HG03025 (cell line): ENCODE results near the gene JPH3.
"Not testable (repeated sequence)": the region's sequence is repeated elsewhere in the genome, so short reads cannot be mapped to it uniquely, and the experiment has no call there.

ENCODE experiments used
- ATAC-seq: cut with Tn5 transposase; IDR thresholded peaks from one replicate; pipeline ENCODE4 v1.9.1; 2021; ENCODE audit warnings: mild to moderate bottlenecking, moderate library complexity; ENCODE audit not compliant: unreplicated experiment, low FRiP score

Gene JPH3

DNA sequence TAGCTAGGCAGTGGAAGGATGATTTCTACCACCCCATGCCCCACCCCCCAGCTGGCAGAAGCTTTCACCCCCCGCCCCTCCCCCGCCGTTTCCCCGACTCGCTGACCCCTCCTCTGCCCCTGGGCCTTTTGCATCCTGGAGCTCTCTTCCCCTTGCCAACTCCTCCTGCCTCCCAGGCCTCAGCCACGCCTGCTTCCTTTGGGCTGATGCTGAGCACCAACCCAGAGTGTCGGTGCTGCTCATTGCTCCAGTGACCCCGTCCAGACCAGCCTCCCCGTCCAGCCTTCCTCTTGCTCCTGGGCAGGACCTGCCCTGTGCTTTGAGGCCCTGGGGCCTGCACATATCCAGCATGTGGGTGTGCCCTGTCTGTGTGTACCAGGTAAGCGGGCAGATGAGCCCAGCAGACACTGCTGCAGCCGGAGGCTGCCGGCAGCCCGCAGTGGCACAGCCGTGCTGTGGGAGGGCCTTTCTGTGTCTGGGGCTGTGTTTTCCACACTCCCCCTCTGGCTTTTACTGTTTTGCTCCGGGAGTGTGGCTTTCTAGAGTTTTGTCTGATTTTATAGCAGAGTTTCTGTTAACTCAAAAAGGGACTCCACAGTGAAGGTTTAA, 72.9 kb downstream of the JPH3 start:
- ATAC-seq, result no peak

DNA sequence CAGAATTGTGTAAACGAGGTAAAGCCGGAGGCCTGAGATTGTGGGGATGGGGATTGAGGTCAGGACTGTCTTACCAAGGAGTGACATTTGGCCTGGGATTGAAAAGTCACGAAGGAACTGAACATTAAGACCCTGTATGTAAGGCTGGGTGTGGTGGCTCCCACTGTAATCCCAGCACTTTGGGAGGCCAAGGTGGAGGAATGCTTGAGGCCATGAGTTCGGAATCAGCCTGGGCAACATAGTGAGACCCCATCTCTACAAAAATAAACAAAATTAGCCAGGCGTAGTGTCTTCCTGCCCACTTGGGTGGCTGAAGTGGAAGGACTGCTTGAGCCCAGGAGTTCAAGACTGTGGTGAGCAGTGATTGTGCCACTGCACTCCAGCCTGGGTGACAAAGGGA, 75.5 kb downstream of the JPH3 start:
- no peak for ATAC-seq

DNA sequence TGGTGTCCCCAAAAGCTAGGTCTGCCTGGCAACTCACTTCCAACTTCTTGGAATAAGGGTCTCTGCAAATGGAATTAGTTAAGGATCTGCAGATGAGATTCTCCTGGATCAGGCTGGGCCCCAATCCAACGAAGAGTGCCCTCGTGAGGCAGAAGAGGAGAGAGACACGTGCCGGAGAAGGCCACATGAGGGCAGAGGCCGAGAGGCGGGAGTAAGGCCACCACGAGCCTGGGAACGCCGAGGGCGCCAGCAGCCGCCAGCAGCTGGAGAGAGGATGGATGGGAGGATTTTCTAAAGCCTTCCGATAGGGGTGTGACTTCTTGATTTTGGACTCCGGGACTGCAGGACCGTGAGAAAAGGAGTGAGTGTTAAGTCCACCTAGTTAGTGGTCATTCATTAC, 76.3 kb downstream of the JPH3 start:
- no peak for ATAC-seq

DNA sequence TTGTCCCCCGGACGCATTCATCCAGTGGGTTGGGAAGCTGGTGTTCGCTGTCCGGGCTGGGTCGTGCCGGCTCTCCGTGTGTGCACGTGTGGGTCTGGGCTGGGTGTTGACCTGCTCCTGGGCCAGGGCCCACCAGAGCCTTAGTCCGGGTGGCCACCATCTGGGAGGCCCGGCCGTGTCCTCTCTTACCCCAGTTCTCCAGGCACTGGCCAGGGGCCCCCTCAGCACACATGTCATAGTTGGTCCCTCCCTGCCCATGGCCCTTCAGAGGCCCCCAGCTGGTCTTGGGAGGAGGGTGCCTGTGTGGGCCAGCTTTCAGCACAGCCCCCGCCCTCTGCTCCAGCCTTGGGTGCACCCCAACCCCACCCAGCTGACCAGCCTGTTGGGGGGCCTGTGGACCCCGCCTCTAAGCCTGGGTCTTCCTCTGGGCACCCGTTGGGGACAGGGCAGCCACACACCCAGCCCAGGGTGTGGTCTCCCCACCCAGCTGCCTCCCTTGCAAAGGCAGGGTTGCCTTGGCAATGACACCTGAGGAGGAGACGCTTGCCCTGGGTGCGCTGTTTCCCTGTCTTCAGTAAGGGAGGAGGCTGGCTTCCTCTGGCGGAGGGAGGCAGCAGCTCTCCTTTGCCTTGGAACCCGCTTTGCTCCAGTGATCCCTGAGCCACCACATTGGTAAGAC, 77.4 kb downstream of the JPH3 start:
- no peak for ATAC-seq

DNA sequence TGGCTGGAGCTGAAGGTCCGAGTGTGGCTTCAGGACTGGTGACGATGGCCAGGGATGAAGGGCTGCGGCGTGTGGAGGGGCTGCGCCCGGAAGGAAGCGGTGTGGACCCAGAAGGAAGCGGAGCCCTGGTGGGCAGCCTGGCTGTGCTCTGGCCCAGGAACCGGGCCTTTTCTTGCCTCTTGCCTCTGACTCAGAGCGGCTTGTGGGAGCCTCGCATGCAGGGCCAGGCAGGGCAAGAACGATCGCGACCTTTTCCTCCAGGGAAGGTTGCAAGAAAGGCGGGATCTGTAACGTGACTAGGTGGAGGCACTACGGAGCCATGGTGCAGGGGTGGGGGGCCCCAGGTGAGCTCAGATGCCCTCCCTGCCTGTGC, 78.0 kb downstream of the JPH3 start:
- no peak for ATAC-seq

DNA sequence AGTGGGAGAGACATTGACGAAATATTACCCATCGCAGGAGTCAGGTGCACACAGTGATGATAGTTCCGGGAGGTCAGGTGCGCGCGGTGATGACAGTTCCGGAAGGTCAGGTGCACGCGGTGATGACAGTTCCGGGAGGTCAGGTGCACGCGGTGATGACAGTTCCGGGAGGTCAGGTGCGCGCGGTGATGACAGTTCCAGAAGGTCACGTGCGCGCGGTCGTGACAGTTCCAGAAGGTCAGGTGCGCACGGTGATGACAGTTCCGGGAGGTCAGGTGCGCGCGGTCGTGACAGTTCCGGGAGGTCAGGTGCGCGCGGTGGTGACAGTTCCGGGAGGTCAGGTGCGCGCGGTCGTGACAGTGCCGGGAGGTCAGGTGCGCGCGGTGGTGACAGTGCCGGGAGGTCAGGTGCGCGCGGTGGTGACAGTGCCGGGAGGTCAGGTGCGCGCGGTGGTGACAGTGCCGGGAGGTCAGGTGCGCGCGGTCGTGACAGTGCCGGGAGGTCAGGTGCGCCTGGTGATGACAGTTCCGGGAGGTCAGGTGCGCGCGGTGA, 78.8 kb downstream of the JPH3 start:
- not testable (repeated sequence) for ATAC-seq

DNA sequence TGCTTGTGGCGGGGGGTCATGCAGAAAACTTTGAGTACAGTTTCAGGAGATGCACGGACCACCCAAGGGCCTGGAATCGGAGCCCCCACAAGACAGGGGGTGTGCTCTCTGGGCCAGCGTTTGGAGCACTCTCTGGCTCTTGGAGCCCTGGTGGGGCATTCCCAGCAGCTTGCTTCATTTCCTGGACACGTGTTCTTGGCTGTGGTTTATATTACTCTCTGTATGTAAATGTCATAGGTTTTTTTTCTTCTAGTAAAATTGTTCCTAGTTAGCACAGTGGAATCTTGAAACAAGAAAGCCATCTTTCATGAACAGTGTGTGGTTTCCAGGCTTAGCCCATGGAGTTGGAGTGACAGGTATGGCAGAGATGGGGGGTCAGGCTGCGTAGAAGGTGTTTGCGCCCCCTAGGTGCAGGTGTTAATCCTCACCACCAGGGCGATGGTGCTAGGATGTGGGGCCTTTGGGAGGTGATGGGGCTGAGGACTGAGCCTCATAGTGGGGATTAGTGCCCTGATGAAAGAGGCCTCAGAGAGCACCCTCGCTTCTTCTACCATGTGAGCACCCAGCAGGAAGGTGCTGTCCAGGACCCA, 79.8 kb downstream of the JPH3 start:
- ATAC-seq, result no peak

DNA sequence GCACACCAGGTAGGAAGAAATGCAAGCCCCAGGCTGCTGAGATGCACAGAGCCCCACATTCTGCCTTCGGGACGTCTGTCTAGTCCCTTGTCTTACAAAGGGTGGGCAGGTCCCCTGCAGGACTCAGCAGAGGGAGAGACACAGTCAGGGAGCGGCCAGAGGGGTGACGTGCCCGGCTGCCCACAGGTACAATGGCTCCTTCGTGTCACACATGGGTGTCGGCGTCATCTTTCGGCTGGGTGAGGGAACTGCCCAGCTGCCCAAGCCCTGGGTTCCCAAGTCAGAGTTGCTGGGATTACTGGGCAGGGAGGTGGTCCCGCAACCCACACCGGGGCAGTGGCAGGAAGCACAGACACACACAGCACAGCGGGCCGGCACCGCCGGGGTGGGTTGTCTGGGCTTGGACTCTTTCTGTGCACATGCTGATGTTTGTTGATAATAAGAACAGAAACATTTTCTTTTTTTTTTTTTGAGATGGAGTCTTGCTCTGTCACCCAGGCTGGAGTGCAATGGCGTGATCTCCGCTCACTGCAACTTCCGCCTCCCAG, 80.6 kb downstream of the JPH3 start:
- no peak for ATAC-seq

DNA sequence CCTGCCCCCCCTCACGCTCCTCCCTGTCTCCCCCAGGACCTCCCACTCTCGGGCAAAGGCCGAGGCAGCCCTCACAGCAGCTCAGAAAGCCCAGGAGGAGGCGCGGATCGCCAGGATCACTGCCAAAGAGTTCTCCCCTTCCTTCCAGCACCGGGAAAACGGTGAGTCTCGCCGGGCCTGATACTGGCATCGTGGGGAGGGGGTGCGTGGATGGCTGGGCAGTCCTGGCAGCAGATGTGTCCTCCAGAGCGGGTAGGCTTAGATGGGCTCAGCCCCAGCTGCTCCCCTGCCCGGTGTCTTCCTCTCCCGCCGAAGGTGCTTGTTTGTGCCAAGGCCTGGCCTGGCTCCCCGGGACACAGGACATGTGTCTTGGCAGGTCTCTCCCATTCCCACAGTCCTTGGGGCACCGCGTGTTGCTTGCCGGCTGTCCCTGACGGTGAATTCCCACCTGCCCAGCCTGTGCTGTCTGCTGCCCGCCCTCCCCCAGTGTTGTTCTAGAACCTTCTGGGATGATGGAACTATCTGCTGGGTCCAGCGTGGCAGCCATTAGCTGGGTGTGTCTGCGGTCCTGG, 81.9 kb downstream of the JPH3 start:
- no peak for ATAC-seq

DNA sequence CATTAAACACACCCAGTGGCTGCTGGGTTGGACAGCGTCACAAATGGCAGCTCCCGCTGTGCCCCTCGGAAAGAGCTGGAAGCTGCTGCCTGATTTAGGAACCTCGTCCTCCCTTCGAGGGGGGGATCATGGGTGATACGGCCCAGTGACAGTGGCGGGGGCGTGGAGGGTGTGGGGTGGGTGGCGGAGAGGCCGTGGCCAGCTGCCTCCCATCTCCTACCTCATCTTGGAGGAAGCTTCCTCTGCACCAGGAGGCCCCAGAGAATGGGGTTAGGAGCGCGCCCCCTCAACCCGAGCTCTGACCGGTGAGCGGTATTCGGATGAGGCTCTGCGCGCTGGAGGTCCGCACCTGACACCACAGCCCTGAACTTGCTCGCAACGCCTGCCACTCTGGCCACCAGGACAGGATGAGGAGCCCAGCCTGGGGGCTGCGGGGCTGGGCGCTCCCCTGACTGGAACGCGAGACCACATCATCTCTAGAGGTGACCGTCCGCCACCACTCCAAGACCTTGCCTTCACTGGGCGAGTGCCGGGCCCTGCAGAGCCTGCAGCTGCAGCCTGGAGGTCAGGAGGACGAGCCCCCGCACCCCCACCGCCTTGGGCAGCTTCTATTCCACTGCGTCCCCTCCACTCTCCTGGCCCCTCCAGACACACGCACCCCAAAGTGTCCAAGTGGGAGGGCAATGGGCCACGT, 82.5 kb downstream of the JPH3 start:
- no peak for ATAC-seq

DNA sequence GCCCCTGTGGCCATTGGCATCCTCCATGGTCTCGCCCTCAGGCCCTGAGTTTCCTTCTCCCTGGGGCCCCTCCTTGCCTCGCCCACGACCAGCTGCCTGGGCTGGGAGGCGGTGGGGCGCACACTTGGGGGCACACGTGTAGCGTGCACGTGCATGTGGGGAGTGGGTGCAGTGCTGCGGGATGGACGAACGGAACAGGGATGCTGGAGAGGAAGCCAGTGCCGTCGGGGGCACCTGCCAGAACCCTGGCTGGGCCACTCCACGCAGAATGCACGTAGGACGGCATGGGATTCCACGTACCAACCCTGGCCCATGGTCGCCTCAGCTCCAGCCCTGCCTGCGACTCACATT, 83.1 kb downstream of the JPH3 start:
- ATAC-seq, result no peak

DNA sequence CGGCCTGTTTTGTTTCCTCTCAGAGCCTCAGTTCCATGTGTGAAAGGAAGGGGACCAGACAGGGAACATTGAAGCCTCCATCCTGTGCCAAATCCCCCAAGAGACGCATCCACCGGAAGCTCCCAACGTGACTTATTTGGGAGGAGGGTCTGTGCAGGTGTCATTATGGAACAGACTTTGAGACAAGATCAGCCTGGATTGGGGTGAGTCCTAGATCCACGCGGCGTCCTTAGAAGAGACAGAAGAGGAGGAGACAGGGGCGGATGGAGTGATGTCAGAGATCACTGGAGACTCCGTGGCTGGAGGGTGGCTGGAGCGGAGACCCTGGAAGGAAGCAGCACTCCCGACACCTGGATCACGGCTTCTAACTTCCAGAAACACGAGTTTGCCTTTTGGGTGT, 83.5 kb downstream of the JPH3 start:
- no peak for ATAC-seq

DNA sequence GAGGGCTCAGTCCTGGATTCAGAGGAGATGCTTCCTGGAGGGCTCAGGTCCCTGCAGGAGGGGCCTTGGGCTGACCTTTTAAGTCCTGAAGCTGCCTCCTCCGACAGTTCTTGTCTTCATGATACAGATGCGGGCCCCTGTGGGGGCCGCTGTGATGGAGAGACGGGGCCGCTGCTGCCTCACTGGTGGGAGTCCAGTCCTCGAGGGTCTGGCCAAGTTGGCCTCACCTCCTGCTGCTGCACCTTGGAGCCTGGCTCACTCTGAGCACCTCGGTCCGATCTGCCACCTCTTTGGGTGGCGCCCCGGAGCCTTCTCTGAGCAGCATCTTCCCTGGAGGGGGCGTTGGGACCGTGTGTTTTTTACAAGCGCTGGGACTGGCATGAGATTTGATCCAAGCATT, 84.4 kb downstream of the JPH3 start:
- ATAC-seq, result no peak

DNA sequence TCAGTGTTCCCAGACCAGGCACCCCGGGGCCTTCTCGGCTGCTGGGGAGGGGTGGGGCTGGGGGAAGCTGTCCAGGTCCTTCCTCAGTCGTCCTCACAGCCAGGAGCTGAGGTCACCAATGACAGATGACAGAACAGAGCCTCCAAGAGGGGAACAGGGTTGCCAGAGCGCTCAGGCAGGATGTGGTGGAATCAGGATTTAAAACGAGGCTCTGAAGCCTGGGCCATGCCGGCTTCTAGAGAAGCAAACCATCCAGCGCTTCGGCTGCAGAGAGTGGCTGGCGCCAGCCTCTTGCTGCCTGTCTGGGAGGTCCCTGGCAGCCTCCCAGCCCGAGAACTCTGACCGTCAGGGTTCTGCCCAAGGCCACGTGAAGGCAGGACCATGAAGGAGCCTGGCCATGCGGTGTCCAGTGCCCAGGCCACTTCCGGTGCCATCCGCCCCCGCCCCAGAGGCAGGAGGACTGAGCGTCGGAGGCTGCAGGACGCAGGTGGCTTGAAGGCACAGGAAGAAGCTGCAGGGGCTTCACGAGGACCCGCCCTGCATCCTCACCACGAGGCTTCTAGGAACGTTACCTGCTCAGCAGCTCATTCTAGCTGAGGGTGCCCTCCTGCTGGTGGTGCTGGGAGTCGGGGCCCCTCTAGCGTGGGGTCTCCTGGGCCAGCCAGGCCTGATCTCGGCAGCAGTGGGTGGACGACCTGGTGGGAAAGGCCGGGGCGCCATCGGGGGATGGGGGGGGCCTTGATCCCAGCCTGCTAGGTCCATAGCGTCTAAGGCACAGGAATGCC, 85.0 kb downstream of the JPH3 start:
- no peak for ATAC-seq

DNA sequence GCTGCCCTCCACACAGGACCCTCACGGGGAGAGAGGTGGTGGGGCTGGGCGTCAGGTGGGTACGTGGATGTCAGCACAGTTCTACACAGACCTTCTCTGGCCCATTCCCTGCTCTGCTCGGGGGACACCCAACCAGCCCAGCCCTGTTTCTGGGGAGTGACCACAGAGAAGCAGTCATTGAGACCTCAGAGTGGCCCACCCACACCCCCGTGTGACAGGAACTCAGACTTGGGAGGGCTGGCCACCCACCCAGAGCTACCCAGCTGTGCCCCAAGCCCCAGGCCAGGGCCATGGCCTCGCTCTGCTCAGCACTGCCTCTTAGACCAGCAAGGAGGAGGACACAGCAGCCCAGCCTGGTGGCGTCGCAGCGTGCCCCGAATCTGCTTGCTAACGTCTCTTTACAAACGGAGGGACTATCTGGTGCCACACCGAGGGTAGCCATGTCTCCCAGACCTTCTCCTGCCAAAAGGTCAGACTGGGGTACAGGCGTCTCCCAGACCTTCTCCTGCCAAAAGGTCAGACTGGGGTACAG, 85.8 kb downstream of the JPH3 start:
- no peak for ATAC-seq

DNA sequence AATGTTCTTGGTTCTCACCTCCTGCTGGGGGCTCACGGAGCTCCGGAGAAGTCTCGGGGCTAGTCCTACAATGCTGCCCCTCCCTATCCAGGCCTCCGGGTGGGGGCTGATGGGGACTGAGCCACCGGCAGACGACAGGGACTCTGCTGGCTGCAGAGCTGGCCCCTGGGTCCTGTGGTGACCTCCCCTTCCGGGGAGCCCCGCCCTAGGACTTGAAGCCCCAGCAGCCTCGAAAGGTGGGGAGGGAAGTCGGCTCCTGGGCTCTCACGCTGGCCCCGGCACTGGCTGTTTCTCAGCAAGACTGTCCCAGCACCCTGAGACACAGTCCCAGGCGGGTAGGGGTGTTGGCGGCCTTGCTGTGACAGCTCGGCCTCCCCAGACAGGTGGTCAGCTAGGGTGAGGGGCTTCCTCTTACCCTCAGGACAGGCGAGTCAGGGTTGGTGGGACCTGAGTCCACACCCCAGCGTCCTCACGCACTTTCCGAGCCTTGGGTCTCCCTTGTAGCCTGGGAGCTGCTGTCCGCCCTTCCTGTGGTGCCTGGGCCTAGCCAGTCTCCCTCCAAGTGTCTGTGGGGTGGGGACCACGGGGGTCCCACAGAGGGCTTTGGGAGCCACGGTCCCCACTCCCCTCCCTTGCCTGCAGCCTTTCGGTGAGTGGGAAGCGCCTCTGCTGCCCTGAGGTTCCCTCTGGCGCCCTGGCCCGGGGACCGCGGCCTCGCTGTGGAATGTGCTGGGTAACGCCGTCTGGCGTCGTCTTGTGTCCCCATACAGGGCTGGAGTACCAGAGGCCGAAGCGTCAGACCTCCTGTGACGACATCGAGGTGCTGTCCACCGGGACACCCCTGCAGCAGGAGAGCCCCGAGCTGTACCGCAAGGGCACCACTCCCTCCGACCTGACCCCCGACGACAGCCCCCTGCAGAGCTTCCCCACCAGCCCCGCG, 86.8 kb downstream of the JPH3 start:
- ATAC-seq, result no peak

DNA sequence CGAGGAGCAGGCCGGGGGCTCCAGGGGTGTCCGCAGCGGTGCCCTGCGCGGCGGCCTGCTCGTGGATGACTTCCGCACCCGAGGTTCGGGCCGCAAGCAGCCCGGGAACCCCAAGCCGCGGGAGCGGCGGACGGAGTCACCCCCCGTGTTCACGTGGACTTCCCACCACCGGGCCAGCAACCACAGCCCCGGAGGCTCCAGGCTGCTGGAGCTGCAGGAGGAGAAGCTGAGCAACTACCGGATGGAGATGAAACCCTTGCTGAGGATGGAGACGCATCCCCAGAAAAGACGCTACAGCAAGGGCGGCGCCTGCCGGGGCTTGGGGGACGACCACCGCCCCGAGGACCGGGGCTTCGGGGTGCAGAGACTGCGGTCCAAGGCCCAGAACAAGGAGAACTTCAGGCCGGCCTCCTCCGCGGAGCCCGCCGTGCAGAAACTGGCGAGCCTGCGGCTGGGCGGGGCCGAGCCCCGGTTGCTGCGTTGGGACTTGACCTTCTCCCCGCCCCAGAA, 87.7 kb downstream of the JPH3 start:
- ATAC-seq, result no peak

DNA sequence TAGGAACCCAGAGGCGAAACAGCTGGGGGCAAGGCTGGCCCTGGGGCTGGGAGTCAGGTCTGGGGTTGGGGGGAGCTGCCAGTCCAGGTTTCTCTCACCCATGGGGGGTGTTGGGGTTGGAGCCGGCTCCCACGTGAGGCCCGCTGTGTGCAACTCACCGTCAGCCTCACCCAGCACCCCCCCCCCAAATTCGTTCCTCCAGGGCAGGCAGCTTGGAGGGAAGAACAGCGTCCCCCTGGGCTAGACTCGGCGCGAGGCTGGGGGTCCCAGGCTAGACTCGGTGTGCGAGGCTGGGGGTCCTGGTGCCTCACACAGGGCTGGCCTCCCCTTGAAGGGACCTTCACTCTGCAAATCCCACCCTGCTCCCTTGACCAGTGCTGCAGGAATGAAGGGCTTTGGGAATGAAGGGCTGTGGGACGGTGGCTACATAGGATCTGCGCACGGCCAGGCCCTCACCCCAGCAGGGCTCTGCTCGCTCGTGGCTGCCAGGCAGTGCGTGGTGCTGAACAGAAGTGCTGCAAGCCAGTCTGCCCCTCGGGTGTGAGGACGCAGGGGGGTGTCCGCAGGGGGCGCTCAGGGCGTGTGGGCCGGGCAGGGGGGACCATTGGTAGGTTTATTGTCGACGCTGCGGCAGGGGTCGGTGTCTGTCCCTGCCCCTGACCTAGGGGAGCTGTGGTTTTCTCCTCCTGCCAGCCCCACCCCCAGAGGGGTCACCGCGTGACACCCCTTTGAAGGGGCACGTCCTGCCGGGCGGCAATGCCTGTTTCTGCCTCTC, 88.8 kb downstream of the JPH3 start:
- no peak for ATAC-seq
